ENCODE measurements around the gene ERC1.

GRCh38 chr12:1273051-1273450, 282.0 kb downstream of the ERC1 start:
- TF ChIP-seq CTCF (IDR thresholded peaks at IDR 0.05) (no peak), POLR2AphosphoS5 (IDR thresholded peaks at IDR 0.05; ENCODE audit: low read depth, low read length) (no peak), SIN3A (IDR thresholded peaks at IDR 0.05; ENCODE audit: borderline replicate concordance, insufficient read depth, low read depth, low read length) (no peak)
